ENCODE results near the gene PCDHGA6. TPM values are rescaled to one million over a fixed set of nuclear protein-coding genes. Genes with fewer than 3 reads are reported as not detected.

The PCDHGA6 gene
- total and polyA plus RNA-seq, 9 of the 15 experiments (the other 6 are each of a cell fraction or from before 2014, with no cell fraction given) = 0.01 to 0.18 (median 0.09) TPM; not detected in 1

GRCh38 chr5:141349917-141350619 is 23.6 kb upstream of the PCDHGA6 start, which contains the start of gene PCDHGB1 (continued):
- 0 out of 2 replicates have a peak, but pooled peaks have one; percentile 15 for TF ChIP-seq SMC3 (conservative IDR thresholded peaks at IDR 0.05; ENCODE audit: insufficient read depth, low read depth, low read length)
- TF ChIP-seq RAD21 (CRISPR knock-in tag; conservative IDR thresholded peaks at IDR 0.05 in 1 of 2, IDR thresholded peaks at IDR 0.05 in 1 of 2) = peak; percentile 59 to 62
- peak; percentile 73 to 84 (median 81) for TF ChIP-seq CTCF (IDR thresholded peaks at IDR 0.05 in 2 of 3, conservative IDR thresholded peaks at IDR 0.05 in 1 of 3; ENCODE audit: insufficient read depth in 2 of 3, low read depth in 1 of 3, low read length in 3 of 3)
- peak in 1 of 2 experiments; percentile 40; a peak in 1 of 4 replicates for TF ChIP-seq MAZ (CRISPR knock-in tag; conservative IDR thresholded peaks at IDR 0.05 in 1 of 2, IDR thresholded peaks at IDR 0.05 in 1 of 2)
- TF ChIP-seq SIN3B (IDR thresholded peaks at IDR 0.05; ENCODE audit: low read depth) = no peak
- TF ChIP-seq ELF1 (tag; IDR thresholded peaks at IDR 0.05) = 0 out of 2 replicates have a peak, but pooled peaks have one; percentile 40

- no peak overlapping the region for H3K4me3 ChIP-seq
- H4K20me1 ChIP-seq (replicated peaks; ENCODE audit: control insufficient read depth, insufficient read depth, low read length) = no peaks in the 10 kb centered on the region
- no peaks in the 10 kb centered on the region for H3K79me2 ChIP-seq (ENCODE audit: control insufficient read depth, insufficient read depth, low read length)
- ATAC-seq (no peak), DNase-seq (ENCODE audit: extremely low read depth in 1 of 4, low spot score in 3 of 4) (no peak), FAIRE-seq (no peak)
- no peak overlapping the region for H2AFZ ChIP-seq (ENCODE audit: low read depth, low read length)
- H3K36me3 ChIP-seq (ENCODE audit: control insufficient read depth, insufficient read depth, low read length) = no peaks in the 10 kb centered on the region
- ChIA-PET POLR2A (no interaction called here), CTCF (ENCODE audit: low intra/inter-chr PET ratio) (no interaction called here)
- peaks cover 0 to 13% of the 10 kb centered on the region in 2 experiments; a peak in 3 of 5 replicates for H3K27me3 ChIP-seq (ENCODE audit: control insufficient read depth in 2 of 2, insufficient read depth in 2 of 2, low read length in 2 of 2)
- WGBS (ENCODE audit: insufficient coverage, low coverage, missing lambda C conversion rate) = 52% methylated on average over 24 of the region's 36 CpGs
- H3K4me1 ChIP-seq (replicated peaks in 1 of 2; ENCODE audit: control insufficient read depth in 2 of 2, insufficient read depth in 2 of 2, low read length in 2 of 2) = peaks cover 3 to 5% of the 10 kb centered on the region in 2 experiments; a peak in 3 of 5 replicates
- H3K4me2 ChIP-seq (ENCODE audit: insufficient read depth, low read length) = no peak overlapping the region
- no TSS peak for BruUV-seq (replicated peaks)
- in situ Hi-C loops (cut with MboI) = no loop called here
- intact Hi-C loops (cut with micrococcal nuclease) = no loop called here
- no peaks in the 10 kb centered on the region for H3K9me1 ChIP-seq (ENCODE audit: control insufficient read depth, insufficient read depth, low read length)
- H3K9me3 ChIP-seq (replicated peaks; ENCODE audit: control insufficient read depth, insufficient read depth, low read depth, low read length) = no peaks in the 10 kb centered on the region
- H3K9ac ChIP-seq (ENCODE audit: insufficient read depth in 1 of 2, low read depth in 2 of 2, low read length in 2 of 2) = no peak overlapping the region
- H3K27ac ChIP-seq (ENCODE audit: extremely low read depth, low read depth, low read length) = no peak overlapping the region
- TF ChIP-seq GTF2B (IDR thresholded peaks at IDR 0.05; ENCODE audit: extremely low read depth, insufficient read length) (no peak), LCOR (CRISPR knock-in tag; IDR thresholded peaks at IDR 0.05) (no peak), ZNF253 (CRISPR knock-in tag; conservative IDR thresholded peaks at IDR 0.05) (no peak), ZBTB49 (CRISPR knock-in tag; IDR thresholded peaks at IDR 0.05; ENCODE audit: borderline replicate concordance) (no peak), SPI1 (IDR thresholded peaks at IDR 0.05; ENCODE audit: borderline replicate concordance, low read depth, low read length) (no peak), TAF7 (tag; IDR thresholded peaks at IDR 0.05) (no peak)
Measured at GRCh38 chr5:141351591-141351990, 22.1 kb upstream of the PCDHGA6 start.
